ENCODE measurements around the gene ADD3.

DNA sequence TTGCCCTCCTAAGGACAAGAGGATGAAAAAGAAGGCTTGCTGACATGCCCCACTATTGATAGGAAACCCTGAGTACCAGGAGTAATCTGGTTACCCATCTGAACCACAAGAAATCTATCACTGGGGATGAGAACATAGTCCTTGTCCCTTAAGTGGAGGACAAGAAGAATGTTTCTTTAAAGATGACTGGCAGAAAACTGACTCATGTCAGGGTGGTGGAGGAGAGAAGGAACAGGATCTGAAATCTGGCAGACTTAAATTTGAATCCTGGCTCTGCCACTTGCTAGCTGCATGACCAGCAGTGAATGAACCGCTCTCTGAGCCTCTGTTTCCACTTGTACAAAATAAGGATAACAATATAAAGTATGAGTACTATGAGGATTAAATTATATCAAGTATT, 45.5 kb upstream of the ADD3 start:
- TF ChIP-seq, protein P1, sequence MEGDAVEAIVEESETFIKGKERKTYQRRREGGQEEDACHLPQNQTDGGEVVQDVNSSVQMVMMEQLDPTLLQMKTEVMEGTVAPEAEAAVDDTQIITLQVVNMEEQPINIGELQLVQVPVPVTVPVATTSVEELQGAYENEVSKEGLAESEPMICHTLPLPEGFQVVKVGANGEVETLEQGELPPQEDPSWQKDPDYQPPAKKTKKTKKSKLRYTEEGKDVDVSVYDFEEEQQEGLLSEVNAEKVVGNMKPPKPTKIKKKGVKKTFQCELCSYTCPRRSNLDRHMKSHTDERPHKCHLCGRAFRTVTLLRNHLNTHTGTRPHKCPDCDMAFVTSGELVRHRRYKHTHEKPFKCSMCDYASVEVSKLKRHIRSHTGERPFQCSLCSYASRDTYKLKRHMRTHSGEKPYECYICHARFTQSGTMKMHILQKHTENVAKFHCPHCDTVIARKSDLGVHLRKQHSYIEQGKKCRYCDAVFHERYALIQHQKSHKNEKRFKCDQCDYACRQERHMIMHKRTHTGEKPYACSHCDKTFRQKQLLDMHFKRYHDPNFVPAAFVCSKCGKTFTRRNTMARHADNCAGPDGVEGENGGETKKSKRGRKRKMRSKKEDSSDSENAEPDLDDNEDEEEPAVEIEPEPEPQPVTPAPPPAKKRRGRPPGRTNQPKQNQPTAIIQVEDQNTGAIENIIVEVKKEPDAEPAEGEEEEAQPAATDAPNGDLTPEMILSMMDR (IDR thresholded peaks at IDR 0.05) = no peak
- TF ChIP-seq POLR2A (IDR thresholded peaks at IDR 0.05) = no peak

Measured in body of pancreas (tissue), 4 donors.